Ishikawa (cell line): ENCODE results near the gene KCNH4.

Experiments
- CEBPB ChIP-seq: IDR thresholded peaks from 2 replicates; pipeline ENCODE4 v1.6.1; 2012
- CREB1 ChIP-seq: IDR thresholded peaks from 2 replicates; pipeline ENCODE4 v1.6.1; 2012; ENCODE audit warnings: low read depth
- EGR1 ChIP-seq: IDR thresholded peaks from 2 replicates; pipeline ENCODE4 v1.6.1; 2012
- EP300 ChIP-seq: IDR thresholded peaks from 2 replicates; pipeline ENCODE4 v1.6.1; 2012; ENCODE audit warnings: borderline replicate concordance
- FOXM1 ChIP-seq: IDR thresholded peaks from 2 replicates; pipeline ENCODE4 v1.6.1; 2012; ENCODE audit warnings: low read depth, borderline replicate concordance
- NFIC ChIP-seq: IDR thresholded peaks from 2 replicates; pipeline ENCODE4 v1.6.1; 2012
- RAD21 ChIP-seq: IDR thresholded peaks from 2 replicates; pipeline ENCODE4 v1.6.1; 2012; ENCODE audit warnings: low read depth
- REST ChIP-seq: IDR thresholded peaks from 2 replicates; pipeline ENCODE4 v1.6.1; 2012; ENCODE audit warnings: low read depth, mild to moderate bottlenecking
- TAF1 ChIP-seq: IDR thresholded peaks from 2 replicates; pipeline ENCODE4 v1.6.1; 2012; ENCODE audit warnings: low read depth, mild to moderate bottlenecking
- TCF12 ChIP-seq: IDR thresholded peaks from 2 replicates; pipeline ENCODE4 v1.6.1; 2012; ENCODE audit warnings: low read depth
- TEAD4 ChIP-seq: IDR thresholded peaks from 2 replicates; pipeline ENCODE4 v1.6.1; 2012
- YY1 ChIP-seq: IDR thresholded peaks from 2 replicates; pipeline ENCODE4 v1.6.1; 2012; ENCODE audit warnings: low read depth
- ZBTB7A ChIP-seq: IDR thresholded peaks from 2 replicates; pipeline ENCODE4 v1.6.1; 2012; ENCODE audit warnings: low read depth
- TF ChIP-seq, protein P1 (sequence below): IDR thresholded peaks from 2 replicates; pipeline ENCODE4 v1.6.1; 2012
- TF ChIP-seq, protein P2 (sequence below): IDR thresholded peaks from 2 replicates; pipeline ENCODE4 v1.6.1; 2012

KCNH4 gene

DNA sequence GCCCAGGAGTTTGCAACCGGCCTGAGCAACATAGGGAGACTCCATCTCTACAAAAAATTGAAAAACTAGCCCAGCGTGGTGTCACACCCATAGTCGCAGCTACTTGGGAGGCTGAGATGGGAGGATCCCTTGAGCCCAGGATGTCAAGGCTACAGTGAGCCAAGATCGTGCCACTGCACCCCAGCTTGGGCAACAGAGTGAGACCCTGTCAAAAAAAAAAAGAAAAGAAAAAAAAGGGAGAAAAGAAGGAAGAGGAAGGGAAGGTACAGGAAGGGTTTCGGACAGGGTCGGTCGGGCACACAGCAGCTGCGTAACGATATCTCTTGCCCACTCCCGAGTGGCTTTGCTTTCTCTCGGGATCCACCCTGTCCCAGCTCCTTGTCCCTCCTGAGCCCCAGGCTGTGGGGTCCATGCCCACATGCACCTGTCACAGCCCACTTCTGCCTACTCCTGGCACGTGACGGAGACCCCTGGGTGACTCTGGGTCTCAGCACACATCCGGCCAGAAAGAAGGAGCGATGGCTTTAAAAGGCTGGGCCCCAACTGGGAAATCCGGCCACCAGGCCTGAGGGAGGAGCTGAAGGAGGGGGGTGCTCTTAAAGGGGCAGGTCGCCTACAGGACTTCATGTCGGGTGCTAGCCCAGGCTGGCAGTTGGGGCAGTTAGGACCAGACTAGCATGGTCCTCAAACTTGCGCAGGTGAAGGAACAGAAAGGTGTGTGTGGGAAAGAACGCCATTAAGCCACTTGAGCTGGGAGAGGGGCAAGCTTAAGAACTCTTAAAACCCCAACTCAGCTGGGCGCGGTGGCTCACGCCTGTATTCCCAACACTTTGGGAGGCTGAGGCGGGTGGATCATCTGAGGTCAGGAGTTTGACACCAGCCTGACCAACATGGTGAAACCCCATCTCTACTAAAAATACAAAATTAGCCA lies 13.3 kb upstream of the KCNH4 start, which contains the start of gene GHDC:
Gene GHDC, minus strand, starts transcription at position 526 of the 931 bp plus-strand sequence. CDS start 913 bp downstream, outside the sequence.
- TF ChIP-seq TCF12 (peak; percentile 52; the same call in 1 of the 2 replicates), YY1 (0 out of 2 replicates have a peak, but pooled peaks have one; percentile 67), TEAD4 (no peak), ZBTB7A (peak; percentile 77; the same call in 1 of the 2 replicates), FOXM1 (no peak)
- TF ChIP-seq, protein P1, sequence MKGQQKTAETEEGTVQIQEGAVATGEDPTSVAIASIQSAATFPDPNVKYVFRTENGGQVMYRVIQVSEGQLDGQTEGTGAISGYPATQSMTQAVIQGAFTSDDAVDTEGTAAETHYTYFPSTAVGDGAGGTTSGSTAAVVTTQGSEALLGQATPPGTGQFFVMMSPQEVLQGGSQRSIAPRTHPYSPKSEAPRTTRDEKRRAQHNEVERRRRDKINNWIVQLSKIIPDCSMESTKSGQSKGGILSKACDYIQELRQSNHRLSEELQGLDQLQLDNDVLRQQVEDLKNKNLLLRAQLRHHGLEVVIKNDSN: peak; percentile 85
- TF ChIP-seq, protein P2, sequence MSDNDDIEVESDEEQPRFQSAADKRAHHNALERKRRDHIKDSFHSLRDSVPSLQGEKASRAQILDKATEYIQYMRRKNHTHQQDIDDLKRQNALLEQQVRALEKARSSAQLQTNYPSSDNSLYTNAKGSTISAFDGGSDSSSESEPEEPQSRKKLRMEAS: peak; percentile 97

- no peak for TF ChIP-seq CREB1
- no peak for TF ChIP-seq EGR1
- TF ChIP-seq, protein P1: no peak
- no peak for TF ChIP-seq TAF1
- TF ChIP-seq YY1: no peak
- TF ChIP-seq CEBPB: no peak
- TF ChIP-seq REST: no peak
- no peak for TF ChIP-seq RAD21
- no peak for TF ChIP-seq FOXM1
- no peak for TF ChIP-seq NFIC
- TF ChIP-seq, protein P2: no peak
- TF ChIP-seq ZBTB7A: no peak
- TF ChIP-seq EP300: no peak
- no peak for TF ChIP-seq TCF12
- TF ChIP-seq TEAD4: no peak
Observed at GRCh38 chr17:42193216-42193968, 12.4 kb upstream of the KCNH4 start.

DNA sequence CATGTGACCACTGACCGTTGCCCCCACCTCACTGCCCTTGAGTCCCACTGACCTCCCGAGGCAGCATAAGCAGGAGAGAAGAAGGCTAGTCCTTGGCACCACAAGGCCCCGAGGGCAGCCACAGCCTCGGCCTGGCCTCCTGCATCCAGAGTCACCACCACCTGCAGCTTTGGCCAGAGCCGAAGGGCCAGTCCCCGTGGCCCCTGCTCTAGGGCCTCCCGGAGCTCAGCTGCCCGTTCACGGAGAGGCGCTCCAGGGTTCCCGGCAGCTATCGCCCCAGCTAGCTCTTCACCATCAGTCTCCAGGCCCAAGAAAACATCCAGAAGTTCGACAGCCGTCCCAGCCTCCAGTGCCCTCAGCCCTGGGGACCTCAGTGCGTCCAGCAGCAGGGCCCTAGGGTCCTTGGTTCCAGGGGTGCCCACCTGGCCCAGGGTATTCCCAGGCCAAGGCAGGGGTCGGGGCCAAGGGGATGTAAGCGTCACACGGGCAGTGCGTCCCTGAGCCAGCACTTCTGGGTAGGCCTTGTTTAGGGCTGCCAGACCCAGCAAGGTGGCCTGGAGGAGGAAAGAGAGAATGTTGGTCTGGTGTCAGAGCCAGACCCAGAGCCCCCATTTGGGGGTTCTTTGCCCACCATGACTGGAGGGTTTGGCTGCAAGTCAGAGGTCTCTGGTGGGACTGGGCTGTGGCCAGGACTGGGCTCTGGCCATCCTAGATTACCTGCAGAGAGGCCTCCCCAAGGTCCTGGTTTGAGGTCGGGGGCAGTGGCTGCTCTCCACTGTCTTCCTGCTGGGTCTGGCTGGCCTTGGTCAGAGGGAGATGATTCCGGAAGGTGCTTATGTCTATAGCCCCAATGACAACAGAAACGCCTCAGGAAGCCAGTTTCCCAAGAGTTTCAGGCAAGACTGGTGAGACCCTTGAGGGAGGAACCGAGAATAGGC lies 11.5 kb upstream of the KCNH4 start:
- TF ChIP-seq TEAD4 (no peak), YY1 (no peak), REST (no peak), EP300 (no peak), RAD21 (no peak), CEBPB (no peak), FOXM1 (no peak), TCF12 (no peak), CREB1 (no peak), TAF1 (no peak), EGR1 (no peak), ZBTB7A (no peak), NFIC (no peak)
- TF ChIP-seq, protein P2: no peak
- TF ChIP-seq, protein P1: no peak

DNA sequence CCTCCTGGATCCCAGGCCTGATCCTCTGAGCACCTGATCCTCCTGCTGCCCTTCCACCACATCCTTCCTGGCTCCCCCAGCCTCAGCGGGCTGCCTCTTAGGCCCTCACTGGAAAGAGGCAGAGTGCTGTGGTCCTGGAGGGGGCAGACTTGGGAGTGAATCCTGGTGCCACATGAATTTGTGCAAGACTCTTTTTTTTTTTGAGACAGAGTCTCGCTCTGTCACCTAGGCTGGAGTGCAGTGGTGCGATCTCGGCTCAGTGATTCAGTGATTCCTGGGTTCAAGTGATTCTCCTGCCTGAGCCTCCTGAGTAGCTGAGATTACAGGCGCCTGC lies 10.3 kb upstream of the KCNH4 start:
- TF ChIP-seq FOXM1 (no peak), CEBPB (no peak), RAD21 (no peak), TAF1 (no peak), NFIC (no peak), TEAD4 (no peak), TCF12 (no peak), EGR1 (no peak), YY1 (no peak), REST (no peak), CREB1 (no peak), ZBTB7A (no peak), EP300 (no peak)
- TF ChIP-seq, protein P1: no peak
- TF ChIP-seq, protein P2: no peak
